HCT116 (cell line): ENCODE measurements around the gene RNF130. TPM values are rescaled to one million over a fixed set of nuclear protein-coding genes. Genes with fewer than 3 reads are reported as not detected.

ENCODE experiments used
- ATAC-seq: fragments of 200-7000 bp; cut with Tn5 transposase; 2 replicates; pipeline ENCODE4 v1.9.1; 2020; ENCODE audit warnings: mild to moderate bottlenecking, moderate library complexity
- BruUV-seq: library from RNA; stranded (reverse); fragments of 400-500 nt; replicated peaks from 2 replicates; lab custom pipeline; 2021; lab: Mats Ljungman, UMichigan
- CTCF ChIA-PET: fragments of 300-600 bp; sonication (Branson Sonifier 250); formaldehyde crosslinking; loops from one replicate; lab custom pipeline; 2021; ENCODE audit warnings: antibody characterized with exemption; lab: Charles Lee
- POLR2A ChIA-PET: fragments of 300-600, 350-600 bp; sonication (Branson Sonifier 250); formaldehyde crosslinking; loops from one replicate; lab custom pipeline; 2021; ENCODE audit warnings: antibody characterized with exemption; lab: Charles Lee
- RAD21 ChIA-PET, 2 experiments: fragments of 300-600 bp; sonication (Branson Sonifier 250); formaldehyde crosslinking; loops; one replicate each; lab custom pipeline; 2023; ENCODE audit warnings: low total read pairs in 2 of 2; ENCODE audit not compliant: uncharacterized antibody in 2 of 2, unreplicated experiment in 2 of 2, low non-redundant PET in 1 of 2; lab: Charles Lee
- DNase-seq: peaks from one replicate; pipeline ENCODE4 v3.0.0-alpha.2; 2010; ENCODE audit warnings: low read depth, low spot score
- H2AFZ ChIP-seq: fragments of 200-600 bp; shearing (Covaris generic), sonication (generic); 2 replicates; pipeline ENCODE4 v1.6.1; 2017; ENCODE audit warnings: low read depth, mixed run types, mixed read lengths, antibody characterized with exemption, low read length; ENCODE audit not compliant: poor library complexity, severe bottlenecking
- H3K27ac ChIP-seq: 2 replicates; pipeline ENCODE4 v1.5.1; 2012; ENCODE audit warnings: low read depth, low read length
- H3K27me3 ChIP-seq: fragments of 200-600 bp; sonication (generic); 2 replicates; pipeline ENCODE4 v1.6.1; 2016; ENCODE audit warnings: mixed run types, low read length, mixed read lengths; ENCODE audit not compliant: insufficient read depth
- H3K36me3 ChIP-seq, 2 experiments: fragments of 200-500 bp in 1 of 2; fragments of 200-600 bp in 1 of 2; sonication (Bioruptor generic) in 1 of 2; sonication (generic) in 1 of 2; 2 replicates each; pipeline versions ENCODE4 v1.5.1 to v1.6.1; 2014 to 2016; ENCODE audit warnings: low read length in 2 of 2, inconsistent platforms in 1 of 2, mixed read lengths in 1 of 2, mixed run types in 1 of 2; ENCODE audit not compliant: insufficient read depth in 2 of 2, control insufficient read depth in 1 of 2
- H3K4me1 ChIP-seq, 2 experiments: fragments of 200-600 bp in 1 of 2; sonication (generic) in 1 of 2; 2 replicates each; pipeline versions ENCODE4 v1.5.1 to v1.6.1; 2012 to 2017; ENCODE audit warnings: low read length in 2 of 2, inconsistent platforms in 1 of 2, mild to moderate bottlenecking in 1 of 2, mixed read lengths in 1 of 2, mixed run types in 1 of 2, moderate library complexity in 1 of 2; ENCODE audit not compliant: insufficient read depth in 2 of 2, control insufficient read depth in 1 of 2
- H3K4me2 ChIP-seq: fragments of 200-600 bp; sonication (generic); 2 replicates; pipeline ENCODE4 v1.6.1; 2017; ENCODE audit warnings: mixed run types, low read length, mixed read lengths
- H3K4me3 ChIP-seq, 2 experiments: fragments of 200-600 bp in 1 of 2; sonication (generic) in 1 of 2; replicated peaks in 1 of 2; 2 replicates each; pipeline ENCODE4 v1.5.1; 2011 to 2016; ENCODE audit warnings: low read length in 2 of 2, control low read depth in 1 of 2, low read depth in 1 of 2, mild to moderate bottlenecking in 1 of 2, mixed read lengths in 1 of 2, mixed run types in 1 of 2
- H3K79me2 ChIP-seq: fragments of 200-600 bp; sonication (generic); 2 replicates; pipeline ENCODE4 v1.6.1; 2017; ENCODE audit warnings: mild to moderate bottlenecking, mixed run types, low read length, moderate library complexity, mixed read lengths; ENCODE audit not compliant: insufficient read depth
- H3K9ac ChIP-seq: fragments of 200-600 bp; sonication (generic); 2 replicates; pipeline ENCODE4 v1.6.1; 2016; ENCODE audit warnings: low read length, mixed read lengths
- H3K9me2 ChIP-seq: fragments of 200-600 bp; sonication (generic), shearing (Covaris generic); 2 replicates; pipeline ENCODE4 v1.6.1; 2017; ENCODE audit warnings: mixed run types, mild to moderate bottlenecking, moderate library complexity; ENCODE audit not compliant: insufficient read depth
- H3K9me3 ChIP-seq, 2 experiments: fragments of 200-500 bp in 1 of 2; fragments of 200-600 bp in 1 of 2; sonication (Bioruptor generic) in 1 of 2; sonication (generic) in 1 of 2; 2 replicates each; pipeline ENCODE4 v1.6.1; 2014 to 2017; ENCODE audit warnings: low read length in 2 of 2, mixed read lengths in 2 of 2, inconsistent platforms in 1 of 2, low read depth in 1 of 2, mild to moderate bottlenecking in 1 of 2, mixed run types in 1 of 2, moderate library complexity in 1 of 2; ENCODE audit not compliant: control insufficient read depth in 1 of 2, insufficient read depth in 1 of 2
- H4K20me1 ChIP-seq: fragments of 200-600 bp; sonication (generic), shearing (Covaris generic); 2 replicates; pipeline ENCODE4 v1.6.1; 2017; ENCODE audit warnings: mixed run types, mild to moderate bottlenecking, moderate library complexity; ENCODE audit not compliant: insufficient read depth
- CTCF ChIP-seq, 3 experiments: fragments of 200-600 bp in 1 of 3; sonication (generic) in 1 of 3; IDR thresholded peaks in 2 of 3; conservative IDR thresholded peaks in 1 of 3; 2 replicates each; pipeline ENCODE4 v1.5.1; 2012 to 2017; ENCODE audit warnings: low read depth in 2 of 3, low read length in 2 of 3, antibody characterized with exemption in 1 of 3, borderline replicate concordance in 1 of 3, control low read depth in 1 of 3, mild to moderate bottlenecking in 1 of 3, mixed read lengths in 1 of 3, mixed run types in 1 of 3, moderate library complexity in 1 of 3; ENCODE audit not compliant: insufficient read depth in 1 of 3
- ELF1 ChIP-seq: IDR thresholded peaks from 2 replicates; pipeline ENCODE4 v1.6.1; 2012; ENCODE audit warnings: low read depth, borderline replicate concordance
- JUND ChIP-seq: IDR thresholded peaks from 2 replicates; pipeline ENCODE4 v1.6.1; 2012
- MAX ChIP-seq: IDR thresholded peaks from 2 replicates; pipeline ENCODE4 v1.6.1; 2012
- POLR2A ChIP-seq: IDR thresholded peaks from 2 replicates; pipeline ENCODE4 v1.7.0; 2011; ENCODE audit warnings: borderline replicate concordance; ENCODE audit not compliant: insufficient read depth, insufficient read length; ENCODE audit errors: extremely low read depth
- SIN3A ChIP-seq: IDR thresholded peaks from 2 replicates; pipeline ENCODE4 v1.6.1; 2012; ENCODE audit warnings: low read depth
- TCF7L2 ChIP-seq: IDR thresholded peaks from 2 replicates; pipeline ENCODE4 v1.7.0; 2011; ENCODE audit warnings: borderline replicate concordance, inconsistent platforms; ENCODE audit not compliant: insufficient read depth, insufficient read length; ENCODE audit errors: extremely low read depth
- YY1 ChIP-seq: IDR thresholded peaks from 2 replicates; pipeline ENCODE4 v1.6.1; 2011; ENCODE audit warnings: low read length, low read depth, moderate library complexity, mild to moderate bottlenecking; ENCODE audit not compliant: insufficient replicate concordance; ENCODE audit errors: extremely low read depth
- ZFX ChIP-seq: fragments of 450-650 bp; IDR thresholded peaks from 2 replicates; pipeline ENCODE4 v1.6.1; 2017
- ZNF274 ChIP-seq: fragments of 200-500 bp; sonication (Bioruptor generic); IDR thresholded peaks from 2 replicates; pipeline ENCODE4 v1.6.1; 2014; ENCODE audit warnings: mild to moderate bottlenecking, low read depth, low read length, inconsistent platforms
- intact Hi-C: fragments of 100-400 bp; cut with micrococcal nuclease; formaldehyde crosslinking; loops from 2 replicates; pipeline ENCODE4 v1.10.0; 2022
- total RNA-seq: library from RNA; stranded (reverse); gene quantifications from one replicate; pipeline ENCODE4 v1.2.1, GENCODE V29; 2021; ENCODE audit not compliant: unreplicated experiment
- TF ChIP-seq, protein P1 (sequence below): IDR thresholded peaks from 2 replicates; pipeline ENCODE4 v1.6.1; 2012
- TF ChIP-seq, protein P2 (sequence below): IDR thresholded peaks from 2 replicates; pipeline ENCODE4 v1.6.1; 2012; ENCODE audit warnings: low read depth

RNF130 gene
- total RNA-seq, 1 experiment from 2014 or later, result 34.9 TPM

DNA sequence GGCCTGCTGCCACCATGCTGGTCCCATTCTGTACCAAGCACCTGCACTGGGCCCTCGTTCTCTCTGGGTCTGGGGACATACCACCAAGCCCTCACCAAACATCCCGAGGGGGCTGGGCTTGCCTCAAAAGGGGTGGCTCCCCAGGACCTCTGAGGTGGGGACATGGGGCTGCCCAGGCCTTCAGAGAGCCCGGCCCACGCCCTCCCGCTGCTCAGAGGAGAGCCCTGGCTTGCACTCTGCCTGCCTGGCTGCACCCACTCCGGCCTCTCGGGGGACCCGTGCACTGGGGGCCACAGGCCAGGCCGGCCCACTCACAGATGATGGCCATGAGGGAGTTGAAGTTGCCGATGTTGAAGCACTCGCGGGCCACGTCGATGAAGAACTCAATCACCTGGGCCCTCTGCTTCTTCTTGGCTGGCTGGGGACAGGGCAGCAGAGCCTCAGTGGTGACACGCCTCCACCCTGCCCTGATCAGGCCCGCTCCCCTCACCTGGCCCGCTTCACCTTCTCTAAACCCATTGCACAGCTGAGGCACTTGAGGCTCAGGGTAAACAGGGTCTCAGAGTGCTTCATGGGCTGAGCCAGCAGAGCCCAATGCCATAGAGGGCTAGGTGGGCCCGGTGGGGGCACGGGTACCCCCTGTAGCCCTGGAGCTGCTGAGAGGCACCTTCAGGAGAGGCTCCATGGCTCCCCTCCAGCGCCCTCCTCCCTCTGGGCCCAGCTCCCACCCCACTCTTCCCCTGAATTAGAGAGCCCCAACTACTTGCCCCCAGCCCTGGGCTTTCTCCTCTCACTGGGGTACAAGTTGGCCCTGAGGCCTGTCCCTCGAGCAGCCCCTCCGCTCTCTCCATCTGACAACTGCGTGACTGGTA is 47.7 kb upstream of the RNF130 start:
- no peaks in the 10 kb centered on the region for H3K27me3 ChIP-seq
- intact Hi-C loops, result no loop called here
- POLR2A ChIA-PET, result no interaction called here
- no peak overlapping the region for H3K4me3 ChIP-seq
- CTCF ChIA-PET, result no interaction called here
- no TSS peak for BruUV-seq
- H2AFZ ChIP-seq, result no peak overlapping the region
- H3K36me3 ChIP-seq, result no peaks in the 10 kb centered on the region
- H4K20me1 ChIP-seq, result no peaks in the 10 kb centered on the region
- H3K9ac ChIP-seq, result no peak overlapping the region
- no peaks in the 10 kb centered on the region for H3K9me2 ChIP-seq
- DNase-seq, result no peak
- no peaks in the 10 kb centered on the region for H3K79me2 ChIP-seq
- no peak overlapping the region for H3K27ac ChIP-seq
- RAD21 ChIA-PET, result no interaction called here
- no peaks in the 10 kb centered on the region for H3K9me3 ChIP-seq
- TF ChIP-seq CTCF (IDR thresholded peaks at IDR 0.05 in 2 of 3, conservative IDR thresholded peaks at IDR 0.05 in 1 of 3; ENCODE audit: borderline replicate concordance in 1 of 3, insufficient read depth in 1 of 3, low read depth in 2 of 3, low read length in 2 of 3) (no peak), JUND (no peak), ZNF274 (no peak), YY1 (no peak), MAX (no peak), TCF7L2 (no peak), ELF1 (no peak), POLR2A (no peak), ZFX (no peak), SIN3A (no peak)
- TF ChIP-seq, protein P1, sequence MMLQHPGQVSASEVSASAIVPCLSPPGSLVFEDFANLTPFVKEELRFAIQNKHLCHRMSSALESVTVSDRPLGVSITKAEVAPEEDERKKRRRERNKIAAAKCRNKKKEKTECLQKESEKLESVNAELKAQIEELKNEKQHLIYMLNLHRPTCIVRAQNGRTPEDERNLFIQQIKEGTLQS, result no peak
- TF ChIP-seq, protein P2, sequence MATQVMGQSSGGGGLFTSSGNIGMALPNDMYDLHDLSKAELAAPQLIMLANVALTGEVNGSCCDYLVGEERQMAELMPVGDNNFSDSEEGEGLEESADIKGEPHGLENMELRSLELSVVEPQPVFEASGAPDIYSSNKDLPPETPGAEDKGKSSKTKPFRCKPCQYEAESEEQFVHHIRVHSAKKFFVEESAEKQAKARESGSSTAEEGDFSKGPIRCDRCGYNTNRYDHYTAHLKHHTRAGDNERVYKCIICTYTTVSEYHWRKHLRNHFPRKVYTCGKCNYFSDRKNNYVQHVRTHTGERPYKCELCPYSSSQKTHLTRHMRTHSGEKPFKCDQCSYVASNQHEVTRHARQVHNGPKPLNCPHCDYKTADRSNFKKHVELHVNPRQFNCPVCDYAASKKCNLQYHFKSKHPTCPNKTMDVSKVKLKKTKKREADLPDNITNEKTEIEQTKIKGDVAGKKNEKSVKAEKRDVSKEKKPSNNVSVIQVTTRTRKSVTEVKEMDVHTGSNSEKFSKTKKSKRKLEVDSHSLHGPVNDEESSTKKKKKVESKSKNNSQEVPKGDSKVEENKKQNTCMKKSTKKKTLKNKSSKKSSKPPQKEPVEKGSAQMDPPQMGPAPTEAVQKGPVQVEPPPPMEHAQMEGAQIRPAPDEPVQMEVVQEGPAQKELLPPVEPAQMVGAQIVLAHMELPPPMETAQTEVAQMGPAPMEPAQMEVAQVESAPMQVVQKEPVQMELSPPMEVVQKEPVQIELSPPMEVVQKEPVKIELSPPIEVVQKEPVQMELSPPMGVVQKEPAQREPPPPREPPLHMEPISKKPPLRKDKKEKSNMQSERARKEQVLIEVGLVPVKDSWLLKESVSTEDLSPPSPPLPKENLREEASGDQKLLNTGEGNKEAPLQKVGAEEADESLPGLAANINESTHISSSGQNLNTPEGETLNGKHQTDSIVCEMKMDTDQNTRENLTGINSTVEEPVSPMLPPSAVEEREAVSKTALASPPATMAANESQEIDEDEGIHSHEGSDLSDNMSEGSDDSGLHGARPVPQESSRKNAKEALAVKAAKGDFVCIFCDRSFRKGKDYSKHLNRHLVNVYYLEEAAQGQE, result no peak
- ATAC-seq, result no peak
- H3K4me1 ChIP-seq, result peaks cover 0 to 5% of the 10 kb centered on the region in 2 experiments; a peak in 1 of 4 replicates
- no peak overlapping the region for H3K4me2 ChIP-seq
